PC-9 (cell line): ENCODE results near the gene ATP11A.

ENCODE experiments used
- CTCF ChIP-seq: fragments of 200-600 bp; sonication (generic); conservative IDR thresholded peaks from 2 replicates; pipeline ENCODE4 v1.6.1; 2017; ENCODE audit warnings: mixed run types, antibody characterized with exemption, mild to moderate bottlenecking, moderate library complexity
- EZH2 ChIP-seq: fragments of 200-600 bp; sonication (generic); IDR thresholded peaks from 2 replicates; pipeline ENCODE4 v1.8.0; 2017; ENCODE audit warnings: antibody characterized with exemption, low read depth

GRCh38 chr13:112881656-112882554 is 192.1 kb downstream of the ATP11A start:
- TF ChIP-seq CTCF (no peak), EZH2 (no peak)
